HepG2 (cell line): ENCODE measurements around the gene STUB1. TPM values are rescaled to one million over a fixed set of nuclear protein-coding genes. Genes with fewer than 3 reads are reported as not detected.

ENCODE experiments used
- ATF1 ChIP-seq: IDR thresholded peaks from 2 replicates; pipeline ENCODE4 v1.6.1; 2016; ENCODE audit warnings: mild to moderate bottlenecking, control low read depth
- CBX2 ChIP-seq, 2 experiments: fragments of 200-600 bp in 1 of 2; sonication (generic); formaldehyde crosslinking in 1 of 2; IDR thresholded peaks; 2 replicates each; pipeline versions ENCODE4 v1.7.0 to v1.8.1; 2018 to 2022; ENCODE audit warnings: low read depth in 2 of 2, low read length in 1 of 2, mild to moderate bottlenecking in 1 of 2, missing genetic modification reagents in 1 of 2
- GLMP ChIP-seq: sonication (generic); formaldehyde crosslinking; IDR thresholded peaks from 2 replicates; pipeline ENCODE4 v1.9.0; 2021; ENCODE audit warnings: missing genetic modification reagents, mild to moderate bottlenecking, borderline replicate concordance
- HIVEP1 ChIP-seq: sonication (generic); formaldehyde crosslinking; IDR thresholded peaks from 2 replicates; pipeline ENCODE4 v1.4.0; 2020; ENCODE audit warnings: mild to moderate bottlenecking, missing genetic modification reagents
- HMGXB4 ChIP-seq, 2 experiments: sonication (generic) in 1 of 2; formaldehyde crosslinking in 1 of 2; IDR thresholded peaks; 2 replicates each; pipeline versions ENCODE4 v1.4.0 to v1.6.1; 2018 to 2020; ENCODE audit warnings: missing genetic modification reagents in 2 of 2, borderline replicate concordance in 1 of 2, low read depth in 1 of 2, mild to moderate bottlenecking in 1 of 2, missing biosample characterization in 1 of 2
- KAT8 ChIP-seq: IDR thresholded peaks from 2 replicates; pipeline ENCODE4 v1.6.1; 2016; ENCODE audit warnings: missing genetic modification reagents, missing compliant biosample characterization
- KMT2B ChIP-seq: IDR thresholded peaks from 2 replicates; pipeline ENCODE4 v1.6.1; 2016; ENCODE audit warnings: missing genetic modification reagents, missing compliant biosample characterization
- MATR3 ChIP-seq: sonication (generic); formaldehyde crosslinking; IDR thresholded peaks from 2 replicates; pipeline ENCODE4 v1.4.0; 2020; ENCODE audit warnings: missing genetic modification reagents
- SAP130 ChIP-seq: IDR thresholded peaks from 2 replicates; pipeline ENCODE4 v1.6.1; 2016; ENCODE audit warnings: low read depth
- TEAD2 ChIP-seq: sonication (generic); formaldehyde crosslinking; IDR thresholded peaks from 2 replicates; pipeline ENCODE4 v1.9.0; 2021; ENCODE audit warnings: missing genetic modification reagents
- YY1 ChIP-seq: IDR thresholded peaks from 2 replicates; pipeline ENCODE4 v1.6.1; 2011; ENCODE audit warnings: low read length, low read depth, moderate library complexity, mild to moderate bottlenecking; ENCODE audit not compliant: insufficient read depth, insufficient replicate concordance
- ZHX2 ChIP-seq, 2 experiments: sonication (generic) in 1 of 2; formaldehyde crosslinking in 1 of 2; IDR thresholded peaks; 2 replicates each; pipeline versions ENCODE4 v1.6.1 to v1.9.0; 2014 to 2022; ENCODE audit warnings: antibody characterized with exemption in 1 of 2, borderline replicate concordance in 1 of 2, inconsistent platforms in 1 of 2, low read depth in 1 of 2, missing genetic modification reagents in 1 of 2
- ZNF329 ChIP-seq: sonication (generic); formaldehyde crosslinking; IDR thresholded peaks from 2 replicates; pipeline ENCODE4 v1.9.0; 2021; ENCODE audit warnings: low read depth, mild to moderate bottlenecking, missing genetic modification reagents
- ZNF550 ChIP-seq: sonication (generic); formaldehyde crosslinking; IDR thresholded peaks from 2 replicates; pipeline ENCODE4 v1.4.0; 2020; ENCODE audit warnings: mild to moderate bottlenecking, missing genetic modification reagents, borderline replicate concordance
- ZNF598 ChIP-seq: sonication (generic); formaldehyde crosslinking; IDR thresholded peaks from 2 replicates; pipeline ENCODE4 v1.5.1; 2020; ENCODE audit warnings: mild to moderate bottlenecking, missing genetic modification reagents, borderline replicate concordance
- ZNF619 ChIP-seq: sonication (generic); formaldehyde crosslinking; IDR thresholded peaks from 2 replicates; pipeline ENCODE4 v1.4.0; 2020; ENCODE audit warnings: mild to moderate bottlenecking, missing genetic modification reagents
- ZNF800 ChIP-seq: sonication (generic); formaldehyde crosslinking; IDR thresholded peaks from 2 replicates; pipeline ENCODE4 v1.4.0; 2020; ENCODE audit warnings: missing genetic modification reagents
- polyA plus RNA-seq, 8 experiments: library from polyadenylated mRNA; depleted of rRNA in 3 of 8; stranded (reverse) in 7 of 8; unstranded in 1 of 8; fragments of >200 nt; fragmentation: Illumina TruSeq in 4 of 8; extraction: Trizol in 4 of 8; gene quantifications; 2 replicates each; pipeline versions ENCODE4 v1.2.1 to v1.2.3, GENCODE V29; 2011 to 2016; ENCODE audit warnings: low read depth in 4 of 8, missing spikeins in 1 of 8, mixed read lengths in 1 of 8; ENCODE audit not compliant: insufficient read depth in 1 of 8
- total RNA-seq, 5 experiments: library from RNA; depleted of rRNA; stranded (reverse); fragments of >200 nt; fragmentation: Illumina TruSeq; extraction: Trizol; gene quantifications; 2 replicates each; pipeline ENCODE4 v1.2.3, GENCODE V29; 2016; ENCODE audit warnings: low read depth in 1 of 5

The STUB1 gene
- total and polyA plus RNA-seq, 2 of the 13 experiments (the other 11 are each of a cell fraction or from before 2014, with no cell fraction given): 52.9 to 78.2 TPM

GRCh38 chr16:720990-721764, 41.0 kb downstream of the STUB1 start, which contains the start of gene ANTKMT (continued):
- peak; percentile 54; the same call in 1 of the 2 replicates for TF ChIP-seq ZNF598 (CRISPR knock-in tag)
- TF ChIP-seq ZNF619: no peak; the same call in 1 of the 2 replicates
- TF ChIP-seq CBX2 (IDR thresholded peaks at IDR 0.05; ENCODE audit: low read depth, low read length): no peak
- no peak for TF ChIP-seq CBX2 (CRISPR knock-in tag; IDR thresholded peaks at IDR 0.05; ENCODE audit: low read depth)
- 0 out of 2 replicates have a peak, but pooled peaks have one; percentile 36 for TF ChIP-seq TEAD2 (CRISPR knock-in tag)
- TF ChIP-seq GLMP (CRISPR knock-in tag): no peak
- peak; percentile 89; the same call in 1 of the 2 replicates for TF ChIP-seq ZNF329
- peak; percentile 74 for TF ChIP-seq KAT8 (CRISPR knock-in tag)
- peak; percentile 77 for TF ChIP-seq SAP130 (CRISPR knock-in tag)
- TF ChIP-seq ZNF550 (CRISPR knock-in tag): no peak
- no peak for TF ChIP-seq MATR3 (CRISPR knock-in tag)
- peak; percentile 66 to 76; a peak in 3 of 4 replicates for TF ChIP-seq HMGXB4 (CRISPR knock-in tag; IDR thresholded peaks at IDR 0.05; ENCODE audit: borderline replicate concordance in 1 of 2, low read depth in 1 of 2)
- TF ChIP-seq KMT2B (CRISPR knock-in tag): no peak
- no peak for TF ChIP-seq ZNF800
- TF ChIP-seq HIVEP1 (CRISPR knock-in tag): peak; percentile 55; the same call in 1 of the 2 replicates
- peak; percentile 72 for TF ChIP-seq YY1
- TF ChIP-seq ZHX2 (IDR thresholded peaks at IDR 0.05; ENCODE audit: low read depth): no peak
- no peak; the same call in 1 of the 2 replicates for TF ChIP-seq ZHX2 (CRISPR knock-in tag; IDR thresholded peaks at IDR 0.05; ENCODE audit: borderline replicate concordance)
- TF ChIP-seq ATF1 (CRISPR knock-in tag): no peak
